H9 (cell line): ENCODE measurements around the gene RPA1. TPM values are rescaled to one million over a fixed set of nuclear protein-coding genes. Genes with fewer than 3 reads are reported as not detected.

Experiments used
- DNase-seq: peaks from one replicate; pipeline ENCODE4 v3.0.0-alpha.2; 2017
- H2AFZ ChIP-seq: one replicate; pipeline ENCODE4 v1.6.1; 2013; ENCODE audit warnings: mild to moderate bottlenecking, low read length, control low read depth, moderate library complexity
- H2AK5ac ChIP-seq: 2 replicates; pipeline ENCODE4 v1.6.1; 2013; ENCODE audit warnings: low read length, control low read depth, mixed read lengths; ENCODE audit not compliant: insufficient read length
- H2BK120ac ChIP-seq: one replicate; pipeline ENCODE4 v1.6.1; 2013; ENCODE audit warnings: low read depth, mild to moderate bottlenecking, low read length, control low read depth, inconsistent platforms; ENCODE audit not compliant: poor library complexity, severe bottlenecking
- H2BK12ac ChIP-seq: 2 replicates; pipeline ENCODE4 v1.6.1; 2013; ENCODE audit warnings: low read length, control low read depth, mixed read lengths, low read depth; ENCODE audit not compliant: insufficient read length
- H2BK15ac ChIP-seq: 2 replicates; pipeline ENCODE4 v1.6.1; 2013; ENCODE audit warnings: low read depth, low read length, control low read depth
- H2BK20ac ChIP-seq: one replicate; pipeline ENCODE4 v1.6.1; 2013; ENCODE audit warnings: low read depth, mild to moderate bottlenecking, low read length, control low read depth, inconsistent platforms; ENCODE audit not compliant: poor library complexity, severe bottlenecking
- H2BK5ac ChIP-seq: 2 replicates; pipeline ENCODE4 v1.6.1; 2013; ENCODE audit warnings: low read length, control low read depth, mixed read lengths; ENCODE audit not compliant: insufficient read length
- H3K14ac ChIP-seq: 2 replicates; pipeline ENCODE4 v1.6.1; 2013; ENCODE audit warnings: low read length, control low read depth; ENCODE audit not compliant: insufficient read depth
- H3K18ac ChIP-seq: 2 replicates; pipeline ENCODE4 v1.6.1; 2013; ENCODE audit warnings: low read depth, mild to moderate bottlenecking, mixed read lengths, low read length, control low read depth; ENCODE audit not compliant: insufficient read length
- H3K23ac ChIP-seq: 2 replicates; pipeline ENCODE4 v1.6.1; 2013; ENCODE audit warnings: low read length, control low read depth, mixed read lengths, low read depth; ENCODE audit not compliant: insufficient read length
- H3K23me2 ChIP-seq: 2 replicates; pipeline ENCODE4 v1.6.1; 2013; ENCODE audit warnings: low read depth, mild to moderate bottlenecking, mixed read lengths, low read length, control low read depth; ENCODE audit not compliant: insufficient read length, poor library complexity, severe bottlenecking
- H3K27ac ChIP-seq: 2 replicates; pipeline ENCODE4 v1.5.1; 2013; ENCODE audit warnings: low read length, control low read depth, mixed read lengths, low read depth; ENCODE audit not compliant: insufficient read length
- H3K27me3 ChIP-seq: 2 replicates; pipeline ENCODE4 v1.6.1; 2013; ENCODE audit warnings: low read length, control low read depth, inconsistent platforms; ENCODE audit not compliant: insufficient read depth
- H3K4ac ChIP-seq: 2 replicates; pipeline ENCODE4 v1.6.1; 2013; ENCODE audit warnings: low read depth, mild to moderate bottlenecking, control low read depth, inconsistent platforms, low read length, moderate library complexity
- H3K4me1 ChIP-seq: 2 replicates; pipeline ENCODE4 v1.6.1; 2013; ENCODE audit warnings: low read length, control low read depth, inconsistent platforms; ENCODE audit not compliant: insufficient read depth
- H3K4me2 ChIP-seq: 2 replicates; pipeline ENCODE4 v1.6.1; 2013; ENCODE audit warnings: low read length, control low read depth, mixed read lengths; ENCODE audit not compliant: insufficient read length, insufficient read depth
- H3K56ac ChIP-seq: 2 replicates; pipeline ENCODE4 v1.6.1; 2013; ENCODE audit warnings: low read depth, mild to moderate bottlenecking, mixed read lengths, low read length, control low read depth; ENCODE audit not compliant: insufficient read length
- H3K79me1 ChIP-seq: 2 replicates; pipeline ENCODE4 v1.6.1; 2013; ENCODE audit warnings: low read depth, mild to moderate bottlenecking, moderate library complexity, low read length, control low read depth, inconsistent platforms; ENCODE audit not compliant: insufficient read depth, poor library complexity, severe bottlenecking
- H3K79me2 ChIP-seq: 2 replicates; pipeline ENCODE4 v1.6.1; 2013; ENCODE audit warnings: low read length, control low read depth, inconsistent platforms; ENCODE audit not compliant: insufficient read depth
- H3K9ac ChIP-seq: 2 replicates; pipeline ENCODE4 v1.6.1; 2013; ENCODE audit warnings: low read length, control low read depth, mixed read lengths; ENCODE audit not compliant: insufficient read length; ENCODE audit errors: extremely low read depth
- H3K9me3 ChIP-seq: one replicate; pipeline ENCODE4 v1.6.1; 2013; ENCODE audit warnings: low read depth, low read length, inconsistent platforms; ENCODE audit not compliant: control insufficient read depth
- H3T11ph ChIP-seq: one replicate; pipeline ENCODE4 v1.6.1; 2013; ENCODE audit warnings: mild to moderate bottlenecking, low read length, control low read depth, inconsistent platforms
- H4K20me1 ChIP-seq: one replicate; pipeline ENCODE4 v1.6.1; 2013; ENCODE audit not compliant: control insufficient read depth, insufficient read length, insufficient read depth
- H4K5ac ChIP-seq: 2 replicates; pipeline ENCODE4 v1.6.1; 2013; ENCODE audit warnings: low read depth, mild to moderate bottlenecking, mixed read lengths, low read length, control low read depth; ENCODE audit not compliant: insufficient read length
- H4K8ac ChIP-seq: replicated peaks from 2 replicates; pipeline ENCODE4 v1.6.1; 2013; ENCODE audit warnings: low read length, control low read depth, mixed read lengths, low read depth; ENCODE audit not compliant: insufficient read length
- H4K91ac ChIP-seq: 2 replicates; pipeline ENCODE4 v1.6.1; 2013; ENCODE audit warnings: low read depth, mild to moderate bottlenecking, moderate library complexity, mixed read lengths, low read length, control low read depth; ENCODE audit not compliant: insufficient read length
- H3K27ac Mint-ChIP-seq, 3 experiments: 2 replicates in 2 of 3; 3 replicates in 1 of 3; pipeline ENCODE4 v1.8.0; 2020 to 2021; ENCODE audit warnings: mixed read lengths in 3 of 3, mild to moderate bottlenecking in 1 of 3, moderate library complexity in 1 of 3
- H3K27me3 Mint-ChIP-seq: 2 replicates; pipeline ENCODE4 v1.8.0; 2021; ENCODE audit warnings: low read depth, mild to moderate bottlenecking, moderate library complexity, mixed read lengths
- H3K36me3 Mint-ChIP-seq, 3 experiments: 2 replicates in 2 of 3; 3 replicates in 1 of 3; pipeline ENCODE4 v1.8.0; 2020 to 2021; ENCODE audit warnings: low read depth in 3 of 3, mixed read lengths in 3 of 3; ENCODE audit not compliant: insufficient read depth in 1 of 3
- H3K4me1 Mint-ChIP-seq, 2 experiments: 2 replicates each; pipeline ENCODE4 v1.8.0; 2020; ENCODE audit warnings: mixed read lengths in 2 of 2
- H3K4me3 Mint-ChIP-seq, 2 experiments: 2 replicates in 1 of 2; 3 replicates in 1 of 2; pipeline ENCODE4 v1.8.0; 2020 to 2021; ENCODE audit warnings: mild to moderate bottlenecking in 2 of 2, mixed read lengths in 2 of 2, moderate library complexity in 1 of 2
- H3K9me3 Mint-ChIP-seq, 2 experiments: 2 replicates in 1 of 2; 3 replicates in 1 of 2; pipeline ENCODE4 v1.8.0; 2020; ENCODE audit warnings: mild to moderate bottlenecking in 2 of 2, mixed read lengths in 2 of 2, moderate library complexity in 1 of 2
- CTCF ChIP-seq: fragments of 200-600 bp; sonication (generic); conservative IDR thresholded peaks from 3 replicates; pipeline ENCODE4 v1.8.0; 2021; ENCODE audit warnings: antibody characterized with exemption, mild to moderate bottlenecking
- WGBS: extraction: QIAGEN DNeasy Blood & Tissue Kit; methylation state at CpG from one replicate; pipeline ENCODE4 v1.1.7; 2013; ENCODE audit warnings: missing lambda C conversion rate, low lambda C conversion rate, mixed read lengths; ENCODE audit not compliant: insufficient read length; ENCODE audit errors: extremely low coverage; 5-methylcytosine and 5-hydroxymethylcytosine counted together
- total RNA-seq: library from RNA; stranded (reverse); gene quantifications from 2 replicates; pipeline ENCODE4 v1.2.1, GENCODE V29; 2021

RPA1 gene
- total RNA-seq, 1 experiment from 2014 or later = 215 TPM

- Histone ChIP-seq H3K79me1 (no peaks in the 10 kb centered on the region), H3K27ac (no peak overlapping the region), H4K91ac (no peak overlapping the region), H2BK15ac (no peak overlapping the region), H3K14ac (no peak overlapping the region), H2BK5ac (no peak overlapping the region), H4K20me1 (no peaks in the 10 kb centered on the region), H3K4ac (no peak overlapping the region), H2BK12ac (no peak overlapping the region), H3K4me2 (no peak overlapping the region), H3T11ph (no peak overlapping the region), H3K27me3 (no peaks in the 10 kb centered on the region), H3K56ac (no peak overlapping the region), H3K9ac (no peak overlapping the region), H3K79me2 (no peaks in the 10 kb centered on the region), H4K8ac (no peak overlapping the region), H2BK20ac (no peak overlapping the region), H3K18ac (no peak overlapping the region), H2BK120ac (no peak overlapping the region), H3K9me3 (no peaks in the 10 kb centered on the region), H3K23ac (no peak overlapping the region), H3K4me1 (no peaks in the 10 kb centered on the region), H2AFZ (no peak overlapping the region), H2AK5ac (no peak overlapping the region), H3K23me2 (no peaks in the 10 kb centered on the region), H4K5ac (no peak overlapping the region)
- Mint-ChIP-seq H3K4me3 (no peak overlapping the region), H3K36me3 (peaks cover 12 to 70% (median 42%) of the 10 kb centered on the region in 3 experiments; a peak in 6 of 7 replicates), H3K4me1 (no peaks in the 10 kb centered on the region), H3K27ac (no peak overlapping the region), H3K9me3 (no peaks in the 10 kb centered on the region), H3K27me3 (no peaks in the 10 kb centered on the region)
- no CpG with 5 or more reads among the region's 7 CpGs for WGBS
- no peak for TF ChIP-seq CTCF
- no peak for DNase-seq
Measured at GRCh38 chr17:1800240-1800639, 29.6 kb upstream of the RPA1 start.
